H9 (cell line): ENCODE measurements around the gene NOP9. TPM values are rescaled to one million over a fixed set of nuclear protein-coding genes. Genes with fewer than 3 reads are reported as not detected.

Source experiments
- DNase-seq: peaks from one replicate; pipeline ENCODE4 v3.0.0-alpha.2; 2017
- H2AFZ ChIP-seq: one replicate; pipeline ENCODE4 v1.6.1; 2013; ENCODE audit warnings: mild to moderate bottlenecking, low read length, control low read depth, moderate library complexity
- H2AK5ac ChIP-seq: 2 replicates; pipeline ENCODE4 v1.6.1; 2013; ENCODE audit warnings: low read length, control low read depth, mixed read lengths; ENCODE audit not compliant: insufficient read length
- H2BK120ac ChIP-seq: one replicate; pipeline ENCODE4 v1.6.1; 2013; ENCODE audit warnings: low read depth, mild to moderate bottlenecking, low read length, control low read depth, inconsistent platforms; ENCODE audit not compliant: poor library complexity, severe bottlenecking
- H2BK12ac ChIP-seq: 2 replicates; pipeline ENCODE4 v1.6.1; 2013; ENCODE audit warnings: low read length, control low read depth, mixed read lengths, low read depth; ENCODE audit not compliant: insufficient read length
- H2BK15ac ChIP-seq: 2 replicates; pipeline ENCODE4 v1.6.1; 2013; ENCODE audit warnings: low read depth, low read length, control low read depth
- H2BK20ac ChIP-seq: one replicate; pipeline ENCODE4 v1.6.1; 2013; ENCODE audit warnings: low read depth, mild to moderate bottlenecking, low read length, control low read depth, inconsistent platforms; ENCODE audit not compliant: poor library complexity, severe bottlenecking
- H2BK5ac ChIP-seq: 2 replicates; pipeline ENCODE4 v1.6.1; 2013; ENCODE audit warnings: low read length, control low read depth, mixed read lengths; ENCODE audit not compliant: insufficient read length
- H3K14ac ChIP-seq: 2 replicates; pipeline ENCODE4 v1.6.1; 2013; ENCODE audit warnings: low read length, control low read depth; ENCODE audit not compliant: insufficient read depth
- H3K18ac ChIP-seq: 2 replicates; pipeline ENCODE4 v1.6.1; 2013; ENCODE audit warnings: low read depth, mild to moderate bottlenecking, mixed read lengths, low read length, control low read depth; ENCODE audit not compliant: insufficient read length
- H3K23ac ChIP-seq: 2 replicates; pipeline ENCODE4 v1.6.1; 2013; ENCODE audit warnings: low read length, control low read depth, mixed read lengths, low read depth; ENCODE audit not compliant: insufficient read length
- H3K23me2 ChIP-seq: 2 replicates; pipeline ENCODE4 v1.6.1; 2013; ENCODE audit warnings: low read depth, mild to moderate bottlenecking, mixed read lengths, low read length, control low read depth; ENCODE audit not compliant: insufficient read length, poor library complexity, severe bottlenecking
- H3K27ac ChIP-seq: 2 replicates; pipeline ENCODE4 v1.5.1; 2013; ENCODE audit warnings: low read length, control low read depth, mixed read lengths, low read depth; ENCODE audit not compliant: insufficient read length
- H3K27me3 ChIP-seq: 2 replicates; pipeline ENCODE4 v1.6.1; 2013; ENCODE audit warnings: low read length, control low read depth, inconsistent platforms; ENCODE audit not compliant: insufficient read depth
- H3K4ac ChIP-seq: 2 replicates; pipeline ENCODE4 v1.6.1; 2013; ENCODE audit warnings: low read depth, mild to moderate bottlenecking, control low read depth, inconsistent platforms, low read length, moderate library complexity
- H3K4me1 ChIP-seq: 2 replicates; pipeline ENCODE4 v1.6.1; 2013; ENCODE audit warnings: low read length, control low read depth, inconsistent platforms; ENCODE audit not compliant: insufficient read depth
- H3K4me2 ChIP-seq: 2 replicates; pipeline ENCODE4 v1.6.1; 2013; ENCODE audit warnings: low read length, control low read depth, mixed read lengths; ENCODE audit not compliant: insufficient read length, insufficient read depth
- H3K56ac ChIP-seq: 2 replicates; pipeline ENCODE4 v1.6.1; 2013; ENCODE audit warnings: low read depth, mild to moderate bottlenecking, mixed read lengths, low read length, control low read depth; ENCODE audit not compliant: insufficient read length
- H3K79me1 ChIP-seq: 2 replicates; pipeline ENCODE4 v1.6.1; 2013; ENCODE audit warnings: low read depth, mild to moderate bottlenecking, moderate library complexity, low read length, control low read depth, inconsistent platforms; ENCODE audit not compliant: insufficient read depth, poor library complexity, severe bottlenecking
- H3K79me2 ChIP-seq: 2 replicates; pipeline ENCODE4 v1.6.1; 2013; ENCODE audit warnings: low read length, control low read depth, inconsistent platforms; ENCODE audit not compliant: insufficient read depth
- H3K9ac ChIP-seq: 2 replicates; pipeline ENCODE4 v1.6.1; 2013; ENCODE audit warnings: low read length, control low read depth, mixed read lengths; ENCODE audit not compliant: insufficient read length; ENCODE audit errors: extremely low read depth
- H3K9me3 ChIP-seq: one replicate; pipeline ENCODE4 v1.6.1; 2013; ENCODE audit warnings: low read depth, low read length, inconsistent platforms; ENCODE audit not compliant: control insufficient read depth
- H3T11ph ChIP-seq: one replicate; pipeline ENCODE4 v1.6.1; 2013; ENCODE audit warnings: mild to moderate bottlenecking, low read length, control low read depth, inconsistent platforms
- H4K20me1 ChIP-seq: one replicate; pipeline ENCODE4 v1.6.1; 2013; ENCODE audit not compliant: control insufficient read depth, insufficient read length, insufficient read depth
- H4K5ac ChIP-seq: 2 replicates; pipeline ENCODE4 v1.6.1; 2013; ENCODE audit warnings: low read depth, mild to moderate bottlenecking, mixed read lengths, low read length, control low read depth; ENCODE audit not compliant: insufficient read length
- H4K8ac ChIP-seq: replicated peaks from 2 replicates; pipeline ENCODE4 v1.6.1; 2013; ENCODE audit warnings: low read length, control low read depth, mixed read lengths, low read depth; ENCODE audit not compliant: insufficient read length
- H4K91ac ChIP-seq: 2 replicates; pipeline ENCODE4 v1.6.1; 2013; ENCODE audit warnings: low read depth, mild to moderate bottlenecking, moderate library complexity, mixed read lengths, low read length, control low read depth; ENCODE audit not compliant: insufficient read length
- H3K27ac Mint-ChIP-seq, 3 experiments: 2 replicates in 2 of 3; 3 replicates in 1 of 3; pipeline ENCODE4 v1.8.0; 2020 to 2021; ENCODE audit warnings: mixed read lengths in 3 of 3, mild to moderate bottlenecking in 1 of 3, moderate library complexity in 1 of 3
- H3K27me3 Mint-ChIP-seq: 2 replicates; pipeline ENCODE4 v1.8.0; 2021; ENCODE audit warnings: low read depth, mild to moderate bottlenecking, moderate library complexity, mixed read lengths
- H3K36me3 Mint-ChIP-seq, 3 experiments: 2 replicates in 2 of 3; 3 replicates in 1 of 3; pipeline ENCODE4 v1.8.0; 2020 to 2021; ENCODE audit warnings: low read depth in 3 of 3, mixed read lengths in 3 of 3; ENCODE audit not compliant: insufficient read depth in 1 of 3
- H3K4me1 Mint-ChIP-seq, 2 experiments: 2 replicates each; pipeline ENCODE4 v1.8.0; 2020; ENCODE audit warnings: mixed read lengths in 2 of 2
- H3K4me3 Mint-ChIP-seq, 2 experiments: 2 replicates in 1 of 2; 3 replicates in 1 of 2; pipeline ENCODE4 v1.8.0; 2020 to 2021; ENCODE audit warnings: mild to moderate bottlenecking in 2 of 2, mixed read lengths in 2 of 2, moderate library complexity in 1 of 2
- H3K9me3 Mint-ChIP-seq, 2 experiments: 2 replicates in 1 of 2; 3 replicates in 1 of 2; pipeline ENCODE4 v1.8.0; 2020; ENCODE audit warnings: mild to moderate bottlenecking in 2 of 2, mixed read lengths in 2 of 2, moderate library complexity in 1 of 2
- CTCF ChIP-seq: fragments of 200-600 bp; sonication (generic); conservative IDR thresholded peaks from 3 replicates; pipeline ENCODE4 v1.8.0; 2021; ENCODE audit warnings: antibody characterized with exemption, mild to moderate bottlenecking
- WGBS: extraction: QIAGEN DNeasy Blood & Tissue Kit; methylation state at CpG from one replicate; pipeline ENCODE4 v1.1.7; 2013; ENCODE audit warnings: missing lambda C conversion rate, low lambda C conversion rate, mixed read lengths; ENCODE audit not compliant: insufficient read length; ENCODE audit errors: extremely low coverage; 5-methylcytosine and 5-hydroxymethylcytosine counted together
- total RNA-seq: library from RNA; stranded (reverse); gene quantifications from 2 replicates; pipeline ENCODE4 v1.2.1, GENCODE V29; 2021

The NOP9 gene
- total RNA-seq, 1 experiment from 2014 or later: 34.7 TPM

- no CpG with 5 or more reads among the region's 4 CpGs for WGBS
- no peaks in the 10 kb centered on the region for H4K20me1 ChIP-seq
- H2AFZ ChIP-seq: no peak overlapping the region
- no peak overlapping the region for H3T11ph ChIP-seq
- Mint-ChIP-seq H3K9me3 (no peaks in the 10 kb centered on the region), H3K4me3 (no peak overlapping the region), H3K27ac (no peak overlapping the region), H3K4me1 (peaks cover 11% of the 10 kb centered on the region in 2 experiments; a peak in 3 of 4 replicates), H3K27me3 (peaks cover 87% of the 10 kb centered on the region), H3K36me3 (no peaks in the 10 kb centered on the region)
- no peak overlapping the region for H4K91ac ChIP-seq
- H2BK12ac ChIP-seq: no peak overlapping the region
- no peak overlapping the region for H2BK120ac ChIP-seq
- no peak overlapping the region for H2AK5ac ChIP-seq
- no peak overlapping the region for H3K9ac ChIP-seq
- DNase-seq: no peak
- H3K56ac ChIP-seq: no peak overlapping the region
- no peaks in the 10 kb centered on the region for H3K4me1 ChIP-seq
- no peak overlapping the region for H3K27ac ChIP-seq
- H2BK15ac ChIP-seq: no peak overlapping the region
- no peak overlapping the region for H3K18ac ChIP-seq
- H2BK20ac ChIP-seq: no peak overlapping the region
- peaks cover 30% of the 10 kb centered on the region; the same call in 1 of the 2 replicates for H3K27me3 ChIP-seq
- no peak overlapping the region for H4K8ac ChIP-seq
- no peak overlapping the region for H3K4me2 ChIP-seq
- H3K14ac ChIP-seq: no peak overlapping the region
- H2BK5ac ChIP-seq: no peak overlapping the region
- no peak overlapping the region for H4K5ac ChIP-seq
- TF ChIP-seq CTCF: no peak
- no peak overlapping the region for H3K4ac ChIP-seq
- no peaks in the 10 kb centered on the region for H3K9me3 ChIP-seq
- no peaks in the 10 kb centered on the region for H3K79me1 ChIP-seq
- peaks cover 8% of the 10 kb centered on the region for H3K23me2 ChIP-seq
- H3K79me2 ChIP-seq: no peaks in the 10 kb centered on the region
- H3K23ac ChIP-seq: no peak overlapping the region
These were observed 43.2 kb downstream of the NOP9 start for GRCh38 chr14:24342889-24343288.
